Gastrocnemius medialis (tissue), 4 donors: ENCODE results near the gene RND1.

Experiments used
- CTCF ChIP-seq, 5 experiments: fragments of 450-650 bp in 3 of 5; fragments of 200-600 bp in 2 of 5; sonication (generic) in 2 of 5; IDR thresholded peaks in 4 of 5; conservative IDR thresholded peaks in 1 of 5; 1 replicate in 4 of 5; 2 replicates in 1 of 5; pipeline ENCODE4 v1.5.1; 2016 to 2019; ENCODE audit warnings: antibody characterized with exemption in 5 of 5, mild to moderate bottlenecking in 3 of 5, moderate library complexity in 3 of 5
- POLR2A ChIP-seq, 2 donors: fragments of 450-650 bp; IDR thresholded peaks; one replicate each; pipeline ENCODE4 v1.6.1; 2017; ENCODE audit warnings: antibody characterized with exemption in 2 of 2, mild to moderate bottlenecking in 2 of 2, moderate library complexity in 2 of 2

- TF ChIP-seq POLR2A (IDR thresholded peaks at IDR 0.05) (no peak), CTCF (IDR thresholded peaks at IDR 0.05 in 4 of 5, conservative IDR thresholded peaks at IDR 0.05 in 1 of 5) (no peak)
Measured at GRCh38 chr12:48823281-48823680, 42.4 kb downstream of the RND1 start.
